ENCODE results near the gene TLX3.
"Not testable (repeated sequence)": the region's sequence is repeated elsewhere in the genome, so short reads cannot be mapped to it uniquely, and the experiment has no call there.

Gene TLX3

GRCh38 chr5:171323007-171323406 is 14.0 kb downstream of the TLX3 start:
- DNase-seq (ENCODE audit: low read depth in 2 of 2, low spot score in 1 of 2), result no peak

DNA sequence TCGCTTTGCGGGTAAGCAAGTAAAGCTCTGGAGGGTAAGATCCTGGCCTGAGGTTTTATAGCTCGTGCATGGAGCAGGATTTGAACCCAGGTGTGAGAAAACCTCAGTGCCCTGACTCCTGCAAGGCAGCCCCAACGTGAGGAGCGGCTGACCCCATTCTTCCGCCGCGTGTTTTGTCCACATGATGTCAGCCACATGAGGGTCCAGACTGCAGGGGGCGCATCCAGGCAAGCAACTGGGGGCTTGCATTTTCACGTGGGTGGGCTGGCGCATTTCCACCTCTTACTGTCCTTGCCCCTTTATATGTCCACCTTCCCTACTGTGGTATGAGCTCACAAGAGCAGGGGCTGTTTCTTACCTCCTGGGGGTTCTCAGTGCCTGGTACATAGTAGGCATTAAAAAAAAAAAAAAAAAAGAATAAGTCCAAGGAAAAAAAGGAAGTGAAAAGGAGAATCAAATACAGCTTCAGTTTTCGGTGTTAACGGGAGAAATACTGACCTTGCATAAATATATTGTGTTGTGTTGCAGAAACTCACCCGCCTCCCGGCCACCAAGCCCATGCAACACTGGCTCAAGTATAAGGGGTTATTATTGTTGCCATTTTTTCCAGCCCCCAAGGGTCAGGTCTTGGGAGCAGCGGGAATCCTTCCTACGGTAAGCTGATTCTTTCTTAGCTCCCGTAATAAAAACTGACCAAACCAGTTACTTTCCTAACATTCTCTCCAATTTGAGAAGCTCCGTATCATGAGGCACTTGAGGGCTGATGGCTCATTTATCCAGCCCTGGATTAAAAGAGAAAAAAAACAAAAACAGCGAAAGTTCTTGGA is 15.0 kb downstream of the TLX3 start:
- no peak for DNase-seq (ENCODE audit: low read depth in 2 of 2, low spot score in 1 of 2)

GRCh38 chr5:171330021-171330420 is 21.0 kb downstream of the TLX3 start:
- no peak for DNase-seq (ENCODE audit: low read depth in 2 of 2, low spot score in 1 of 2)

DNA sequence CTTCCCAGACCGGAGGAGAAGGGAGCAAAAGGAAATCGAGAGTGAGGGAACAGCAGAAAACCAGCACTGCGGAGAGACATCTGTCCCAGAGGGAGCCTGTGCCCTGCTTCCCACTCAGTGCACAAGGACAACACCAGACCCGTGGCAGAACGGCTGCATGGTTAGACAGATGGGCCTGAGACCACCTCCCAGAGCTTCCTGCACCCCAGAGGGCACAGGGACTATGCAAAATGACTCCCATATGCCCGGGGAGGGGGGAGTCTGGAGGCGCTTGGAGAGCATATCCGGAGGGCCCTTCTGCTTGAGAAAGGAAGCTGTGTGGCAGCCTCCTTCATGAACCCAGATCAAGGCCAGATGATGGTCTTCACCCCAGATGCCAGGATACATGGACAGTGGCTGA is 26.6 kb downstream of the TLX3 start:
- DNase-seq (ENCODE audit: low read depth in 2 of 2, low spot score in 1 of 2), result no peak

- DNase-seq (ENCODE audit: low read depth in 2 of 2, low spot score in 1 of 2), result no peak
Measured at GRCh38 chr5:171336521-171337209, 27.6 kb downstream of the TLX3 start.

DNA sequence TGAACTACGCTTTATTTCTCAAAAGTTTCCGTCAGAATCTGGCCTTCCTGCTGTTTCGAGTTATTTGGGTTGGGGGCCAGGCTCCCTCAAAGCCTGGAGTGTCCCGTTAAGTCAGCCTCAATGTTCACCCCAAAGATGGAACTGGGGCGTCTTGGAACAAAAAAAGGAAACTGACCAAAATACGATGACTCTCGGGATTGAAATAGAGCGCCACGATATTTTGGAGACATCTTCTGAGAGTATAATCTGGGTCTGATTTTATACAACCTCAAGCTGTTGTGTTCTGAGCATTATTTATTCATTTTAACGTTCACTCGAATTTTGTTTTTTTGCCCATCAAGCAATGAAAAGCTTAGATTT is 28.1 kb downstream of the TLX3 start:
- no peak for DNase-seq (ENCODE audit: low read depth in 2 of 2, low spot score in 1 of 2)

DNA sequence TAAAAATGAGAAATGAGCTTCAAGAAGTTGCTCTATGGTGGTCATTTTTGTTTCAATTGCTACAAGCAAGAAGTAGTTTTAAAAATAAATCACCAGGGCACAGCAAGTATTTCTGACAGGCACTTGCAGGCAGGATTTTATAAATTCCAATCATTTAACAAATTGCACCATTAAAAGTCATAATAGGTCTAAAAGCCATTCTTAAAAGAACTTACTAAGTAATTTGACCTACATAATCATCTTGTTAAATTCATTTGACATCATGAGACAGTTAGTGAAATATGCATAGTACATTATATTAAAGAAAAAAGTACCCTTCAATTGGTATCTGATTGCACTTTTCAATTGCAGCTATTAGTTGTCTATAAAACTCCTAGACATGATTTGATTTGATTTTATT is 31.0 kb downstream of the TLX3 start:
- no peak for DNase-seq (ENCODE audit: low read depth in 2 of 2, low spot score in 1 of 2)

- no peak for DNase-seq (ENCODE audit: low read depth in 2 of 2, low spot score in 1 of 2)
Measured at GRCh38 chr5:171340491-171340890, 31.4 kb downstream of the TLX3 start.

DNA sequence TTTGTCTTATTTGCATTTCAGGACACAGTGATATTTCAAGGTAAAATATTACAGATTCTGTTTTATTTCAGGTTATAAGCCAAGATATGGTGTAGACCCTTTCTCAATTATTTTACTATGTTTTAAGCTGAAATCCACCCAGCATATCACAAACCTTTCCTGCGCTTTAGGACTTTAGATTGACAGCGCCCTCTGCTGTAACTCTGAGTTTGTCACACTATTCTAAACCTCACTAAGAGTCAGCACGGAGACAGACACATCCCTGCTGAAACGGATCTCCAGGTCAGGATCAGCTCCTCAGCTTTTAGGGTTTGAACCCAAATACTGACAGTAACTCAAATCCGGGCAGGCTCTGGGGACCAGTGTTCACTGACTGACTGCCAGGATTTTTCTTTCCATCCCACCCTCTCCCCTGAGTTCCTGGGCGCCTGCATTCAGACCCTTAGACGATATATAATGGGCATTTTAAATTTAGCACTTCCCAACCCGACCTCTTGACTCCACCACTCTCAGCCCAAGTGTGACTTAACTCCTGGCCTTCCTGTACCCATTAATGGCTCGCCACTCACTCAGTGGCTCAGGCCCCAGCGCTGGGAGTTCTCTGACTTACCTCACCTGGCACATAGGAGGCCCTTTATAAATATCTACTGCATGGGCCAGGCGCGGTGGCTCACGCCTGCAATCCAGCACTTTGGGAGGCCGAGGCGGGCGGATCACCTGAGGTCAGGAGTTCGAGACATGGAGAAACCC is 33.5 kb downstream of the TLX3 start:
- DNase-seq (ENCODE audit: low read depth in 2 of 2, low spot score in 1 of 2), result no peak

- DNase-seq (ENCODE audit: low read depth in 2 of 2, low spot score in 1 of 2), result no peak
Measured at GRCh38 chr5:171344936-171345608, 36.0 kb downstream of the TLX3 start.

- no peak for DNase-seq (ENCODE audit: low read depth in 2 of 2, low spot score in 1 of 2)
Measured at GRCh38 chr5:171351536-171352073, 42.6 kb downstream of the TLX3 start.

DNA sequence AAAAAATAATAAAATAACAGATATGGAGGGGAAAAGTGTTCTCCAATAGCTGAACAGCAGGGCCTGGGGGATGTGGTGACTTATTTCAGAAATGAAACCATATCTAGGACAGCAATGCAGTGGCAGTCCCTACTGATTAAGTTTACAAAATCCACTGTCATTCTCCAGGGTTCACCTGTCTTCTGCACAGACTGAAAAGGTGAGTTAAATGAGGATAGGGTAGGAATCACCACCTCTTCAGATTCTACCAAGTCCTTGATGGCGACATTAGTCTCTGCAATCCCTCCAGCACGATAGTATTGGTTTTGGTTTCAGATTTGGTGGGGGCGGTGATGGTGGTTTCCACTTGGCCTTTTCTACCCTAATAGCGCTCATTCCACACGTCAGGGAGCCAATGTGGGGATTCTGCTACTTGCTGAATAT is 46.3 kb downstream of the TLX3 start:
- no peak for DNase-seq (ENCODE audit: low read depth in 2 of 2, low spot score in 1 of 2)

- no peak for DNase-seq (ENCODE audit: low read depth in 2 of 2, low spot score in 1 of 2)
Measured at GRCh38 chr5:171357843-171358242, 48.8 kb downstream of the TLX3 start.

- not testable (repeated sequence) for DNase-seq (ENCODE audit: low read depth in 2 of 2, low spot score in 1 of 2)
Measured at GRCh38 chr5:171361151-171361550, 52.1 kb downstream of the TLX3 start.
